Gastroesophageal sphincter (tissue), 3 donors: ENCODE data around the gene HCRTR1.

ENCODE experiments used
- CTCF ChIP-seq, 4 experiments: fragments of 200-600 bp in 2 of 4; fragments of 450-650 bp in 2 of 4; sonication (generic) in 1 of 4; IDR thresholded peaks; one replicate each; pipeline ENCODE4 v1.5.1; 2017 to 2019; ENCODE audit warnings: antibody characterized with exemption in 4 of 4, mild to moderate bottlenecking in 2 of 4, moderate library complexity in 2 of 4
- EP300 ChIP-seq: sonication (generic); formaldehyde crosslinking; IDR thresholded peaks from one replicate; pipeline ENCODE4 v1.6.1; 2017; ENCODE audit warnings: antibody characterized with exemption, mild to moderate bottlenecking
- POLR2A ChIP-seq, 2 donors: fragments of 450-650 bp; IDR thresholded peaks; one replicate each; pipeline ENCODE4 v1.6.1; 2017; ENCODE audit warnings: antibody characterized with exemption in 2 of 2, mild to moderate bottlenecking in 2 of 2, moderate library complexity in 1 of 2
- POLR2AphosphoS5 ChIP-seq: sonication (generic); formaldehyde crosslinking; IDR thresholded peaks from one replicate; pipeline ENCODE4 v1.6.1; 2017; ENCODE audit warnings: antibody characterized with exemption

DNA sequence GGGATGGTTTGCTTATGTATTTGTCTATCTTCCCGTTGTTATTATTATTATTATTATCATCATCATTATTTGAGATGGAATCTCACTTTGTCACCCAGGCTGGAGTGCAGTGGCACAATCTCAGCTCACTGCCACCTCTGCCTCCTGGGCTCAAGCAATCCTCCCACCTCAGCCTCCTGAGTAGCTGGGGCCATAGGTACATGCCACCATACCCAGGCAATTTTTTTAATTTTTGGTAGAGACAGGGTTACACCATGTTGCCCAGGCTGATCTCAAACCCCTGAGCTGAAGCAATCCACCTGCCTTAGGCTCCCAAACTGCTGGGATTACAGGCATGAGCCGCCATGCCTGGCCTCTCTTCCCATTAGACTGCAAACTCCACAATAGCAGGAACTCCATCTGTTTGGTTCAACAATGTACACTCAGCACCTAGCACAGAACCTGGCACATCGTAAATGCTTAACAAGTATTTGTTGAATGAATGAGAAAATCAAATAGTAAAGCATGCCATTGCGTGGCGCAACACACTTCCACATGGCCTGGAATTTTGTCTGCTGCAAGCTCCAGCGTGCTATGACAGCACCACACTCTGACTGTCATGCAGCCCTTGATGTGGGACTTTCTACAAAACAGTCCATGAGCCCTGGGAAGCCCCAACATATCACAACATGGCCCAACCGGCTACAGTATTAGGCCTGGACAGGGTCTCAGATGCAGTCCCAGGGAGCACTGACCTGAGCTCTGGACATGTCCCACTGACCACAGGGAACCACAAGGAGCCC lies 45.0 kb upstream of the HCRTR1 start:
- no peak for TF ChIP-seq CTCF (IDR thresholded peaks at IDR 0.05)
- no peak for TF ChIP-seq POLR2AphosphoS5
- TF ChIP-seq POLR2A (IDR thresholded peaks at IDR 0.05) = no peak
- TF ChIP-seq EP300 = no peak
